Muscle of leg (tissue), 11 donors: ENCODE results near the gene MUSK. TPM values are rescaled to one million over a fixed set of nuclear protein-coding genes. Genes with fewer than 3 reads are reported as not detected.

ENCODE experiments used
- DNase-seq: peaks from one replicate; pipeline ENCODE4 v3.0.0; 2013
- H3K27ac ChIP-seq: one replicate; pipeline ENCODE4 v1.5.1; 2013; ENCODE audit warnings: mild to moderate bottlenecking, low read length, control low read depth
- H3K27me3 ChIP-seq: one replicate; pipeline ENCODE4 v1.6.1; 2013; ENCODE audit warnings: low read length; ENCODE audit not compliant: control insufficient read depth, insufficient read depth
- H3K36me3 ChIP-seq: one replicate; pipeline ENCODE4 v1.6.1; 2013; ENCODE audit warnings: low read length; ENCODE audit not compliant: control insufficient read depth, insufficient read depth
- H3K4me1 ChIP-seq: one replicate; pipeline ENCODE4 v1.6.1; 2013; ENCODE audit warnings: low read length; ENCODE audit not compliant: control insufficient read depth, insufficient read depth
- H3K4me3 ChIP-seq: one replicate; pipeline ENCODE4 v1.5.1; 2013; ENCODE audit warnings: low read length, control low read depth
- H3K9me3 ChIP-seq: replicated peaks from 2 replicates; pipeline ENCODE4 v1.6.1; 2013; ENCODE audit warnings: low read depth, low read length; ENCODE audit not compliant: control insufficient read depth
- WGBS: methylation state at CpG from one replicate; pipeline ENCODE4 v1.1.5; 2013; ENCODE audit warnings: missing lambda C conversion rate; ENCODE audit not compliant: insufficient coverage; 5-methylcytosine and 5-hydroxymethylcytosine counted together
- polyA plus RNA-seq, 8 donors: library from polyadenylated mRNA; unstranded; fragments of 120-200 nt; gene quantifications; one replicate each; pipeline versions ENCODE4 v1.2.1 to v1.2.3, GENCODE V29; 2013; ENCODE audit warnings: inconsistent platforms in 1 of 8, low replicate concordance in 1 of 8; ENCODE audit not compliant: insufficient read length in 8 of 8, insufficient read depth in 1 of 8
- total RNA-seq: library from RNA; stranded (reverse); fragments of 120-200 nt; gene quantifications from one replicate; pipeline ENCODE4 v1.2.4, GENCODE V29; 2013

Gene MUSK
- total and polyA plus RNA-seq, 9 donors, result 9.3 to 16.6 (median 13.0) TPM

DNA sequence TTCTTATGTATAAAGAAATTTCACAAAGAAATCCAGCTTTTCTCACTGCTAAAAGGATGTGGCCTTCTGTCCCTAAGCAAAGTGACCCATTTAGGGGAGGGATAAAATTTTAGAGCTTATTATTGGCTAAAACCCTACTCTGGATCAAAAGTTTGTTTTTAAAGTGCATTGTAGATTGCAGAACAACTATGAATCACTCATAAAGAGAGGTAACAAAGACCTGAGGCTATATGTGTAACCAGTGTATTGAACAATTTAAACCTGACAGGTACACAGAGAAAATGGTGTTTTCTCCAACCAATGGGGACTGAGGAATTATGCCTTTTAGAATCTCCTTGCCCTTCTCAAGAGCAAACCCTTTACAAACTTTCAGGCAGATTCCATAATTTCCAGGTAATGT is 86.6 kb downstream of the MUSK start:
- DNase-seq, result no peak
- Histone ChIP-seq H3K9me3 (no peaks in the 10 kb centered on the region), H3K27ac (no peak overlapping the region), H3K4me3 (no peak overlapping the region), H3K27me3 (no peaks in the 10 kb centered on the region), H3K36me3 (peaks cover 13% of the 10 kb centered on the region), H3K4me1 (peaks cover 2% of the 10 kb centered on the region)

DNA sequence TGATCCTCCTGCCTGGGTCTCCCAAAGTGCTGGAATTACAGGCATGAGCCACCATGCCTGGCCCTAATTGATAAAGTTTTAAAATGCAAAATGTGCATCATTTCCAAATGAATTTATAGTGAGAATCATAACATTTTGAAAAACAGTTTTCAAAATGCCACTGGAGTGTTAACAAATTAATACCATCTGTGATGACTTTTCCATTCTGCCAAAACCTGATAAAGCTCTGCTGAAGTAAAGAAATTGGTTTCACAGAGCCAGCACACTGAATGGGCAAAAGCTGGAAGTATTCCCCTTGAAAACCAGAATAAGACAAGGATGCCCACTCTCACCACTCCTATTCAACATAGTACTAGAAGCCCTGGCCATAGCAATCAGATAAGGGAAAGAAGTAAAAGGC is 89.6 kb downstream of the MUSK start:
- Histone ChIP-seq H3K36me3 (no peaks in the 10 kb centered on the region), H3K27ac (no peak overlapping the region), H3K9me3 (no peaks in the 10 kb centered on the region), H3K4me3 (no peak overlapping the region), H3K27me3 (no peaks in the 10 kb centered on the region), H3K4me1 (no peaks in the 10 kb centered on the region)
- DNase-seq, result no peak

GRCh38 chr9:110762783-110763182 is 94.2 kb downstream of the MUSK start:
- H3K4me1 ChIP-seq, result peaks cover 4% of the 10 kb centered on the region
- no peak overlapping the region for H3K27ac ChIP-seq
- no peaks in the 10 kb centered on the region for H3K9me3 ChIP-seq
- H3K4me3 ChIP-seq, result no peak overlapping the region
- no peaks in the 10 kb centered on the region for H3K27me3 ChIP-seq
- no peaks in the 10 kb centered on the region for H3K36me3 ChIP-seq
- WGBS, result no CpG with 5 or more reads among the region's 2 CpGs
- no peak for DNase-seq

DNA sequence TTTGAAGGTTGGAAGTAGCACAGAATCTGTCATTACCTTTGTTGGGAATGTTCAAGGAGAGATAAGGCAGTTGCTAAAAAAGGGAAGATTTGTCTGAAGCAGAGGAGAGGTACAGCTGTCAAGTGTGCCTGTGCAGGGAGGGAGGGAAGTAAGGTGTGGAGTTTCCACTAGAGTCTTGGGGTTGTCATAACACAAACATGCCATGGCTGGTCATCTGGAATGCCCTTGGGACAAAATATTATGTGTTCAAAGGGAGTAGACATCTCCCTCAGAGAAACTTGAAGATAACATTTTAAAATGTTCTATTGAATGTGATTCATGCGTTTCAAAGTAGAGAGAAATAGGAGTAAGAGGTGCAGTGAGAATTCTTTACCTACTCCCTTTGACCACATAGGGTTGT is 95.0 kb downstream of the MUSK start:
- Histone ChIP-seq H3K4me1 (peaks cover 5% of the 10 kb centered on the region), H3K27me3 (no peaks in the 10 kb centered on the region), H3K4me3 (no peak overlapping the region), H3K36me3 (no peaks in the 10 kb centered on the region), H3K9me3 (no peaks in the 10 kb centered on the region), H3K27ac (no peak overlapping the region)
- DNase-seq, result no peak
- no CpG with 5 or more reads among the region's 1 CpG for WGBS

DNA sequence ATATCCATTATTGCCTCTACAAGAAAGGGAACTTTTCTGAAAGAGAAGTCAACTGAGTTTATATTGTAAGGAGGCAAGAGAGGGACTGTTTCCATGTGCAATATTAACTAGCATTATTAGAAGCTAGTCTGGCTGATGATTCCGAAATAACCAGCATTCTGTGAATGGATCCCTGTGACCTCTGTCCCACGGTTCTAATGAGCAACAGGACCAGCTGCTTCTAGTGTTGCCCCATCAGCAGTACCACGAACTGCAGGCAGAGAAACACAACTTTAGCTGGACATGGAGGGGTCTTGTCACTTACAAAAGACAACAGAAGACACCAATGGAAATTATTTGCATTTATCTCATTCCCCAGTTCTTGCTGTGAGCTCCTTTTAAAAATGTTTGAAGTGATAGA is 95.4 kb downstream of the MUSK start:
- no peak for DNase-seq
- Histone ChIP-seq H3K36me3 (no peaks in the 10 kb centered on the region), H3K27me3 (no peaks in the 10 kb centered on the region), H3K9me3 (no peaks in the 10 kb centered on the region), H3K4me3 (no peak overlapping the region), H3K27ac (no peak overlapping the region), H3K4me1 (peaks cover 5% of the 10 kb centered on the region)
- WGBS, result 64% methylated on average over 2 of the region's 3 CpGs

DNA sequence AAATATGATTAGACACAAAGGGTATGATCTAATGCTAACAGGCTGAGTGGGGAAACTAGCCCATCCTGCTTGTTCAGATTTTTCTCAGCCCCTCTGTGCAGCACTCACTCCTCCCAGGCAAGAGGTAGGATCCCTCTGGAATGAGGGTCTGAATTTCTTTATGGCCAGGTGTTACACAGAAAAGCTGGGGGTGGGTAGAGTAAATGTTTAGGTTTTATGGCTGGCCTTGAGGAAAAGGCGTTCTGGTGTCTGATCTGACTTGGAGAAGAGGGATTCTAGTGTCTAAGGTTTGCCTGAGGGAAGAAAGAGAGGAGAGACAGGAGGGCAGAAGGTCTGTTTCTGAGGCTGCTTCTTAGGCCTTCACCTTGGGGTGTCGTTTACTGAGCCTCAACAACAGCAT is 97.3 kb downstream of the MUSK start:
- no CpG with 5 or more reads among the region's 2 CpGs for WGBS
- H3K4me1 ChIP-seq, result peaks cover 5% of the 10 kb centered on the region
- no peak overlapping the region for H3K4me3 ChIP-seq
- no peaks in the 10 kb centered on the region for H3K36me3 ChIP-seq
- DNase-seq, result no peak
- H3K27ac ChIP-seq, result no peak overlapping the region
- no peaks in the 10 kb centered on the region for H3K27me3 ChIP-seq
- H3K9me3 ChIP-seq, result no peaks in the 10 kb centered on the region

DNA sequence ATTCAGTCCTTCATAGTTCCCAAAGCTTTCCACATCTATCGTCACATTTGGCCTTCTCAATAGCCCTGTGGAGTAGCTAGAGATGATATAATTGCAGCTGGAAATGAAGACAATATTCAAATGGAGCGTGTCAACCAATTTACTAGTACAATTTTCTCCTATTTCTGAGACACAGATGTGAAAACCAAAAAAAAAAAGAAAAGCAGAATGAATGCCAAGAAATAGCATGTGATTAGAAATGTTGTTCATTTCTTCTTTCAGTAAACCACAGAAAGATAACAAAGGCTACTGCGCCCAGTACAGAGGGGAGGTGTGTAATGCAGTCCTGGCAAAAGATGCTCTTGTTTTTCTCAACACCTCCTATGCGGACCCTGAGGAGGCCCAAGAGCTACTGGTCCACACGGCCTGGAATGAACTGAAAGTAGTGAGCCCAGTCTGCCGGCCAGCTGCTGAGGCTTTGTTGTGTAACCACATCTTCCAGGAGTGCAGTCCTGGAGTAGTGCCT is 99.0 kb downstream of the MUSK start:
- no peaks in the 10 kb centered on the region for H3K9me3 ChIP-seq
- H3K27ac ChIP-seq, result peak overlapping the region; percentile 71
- no peaks in the 10 kb centered on the region for H3K27me3 ChIP-seq
- H3K4me3 ChIP-seq, result peak overlapping the region; percentile 7
- no CpG with 5 or more reads among the region's 6 CpGs for WGBS
- peaks cover 5% of the 10 kb centered on the region for H3K4me1 ChIP-seq
- peak; percentile 94 for DNase-seq
- no peaks in the 10 kb centered on the region for H3K36me3 ChIP-seq

- 100% methylated on average over 1 of the region's 2 CpGs for WGBS
- Histone ChIP-seq H3K4me3 (no peak overlapping the region), H3K27me3 (no peaks in the 10 kb centered on the region), H3K4me1 (peaks cover 3% of the 10 kb centered on the region), H3K9me3 (no peaks in the 10 kb centered on the region), H3K36me3 (no peaks in the 10 kb centered on the region), H3K27ac (no peak overlapping the region)
- peak; percentile 67 for DNase-seq
Measured at GRCh38 chr9:110768886-110769285, 100.3 kb downstream of the MUSK start.

DNA sequence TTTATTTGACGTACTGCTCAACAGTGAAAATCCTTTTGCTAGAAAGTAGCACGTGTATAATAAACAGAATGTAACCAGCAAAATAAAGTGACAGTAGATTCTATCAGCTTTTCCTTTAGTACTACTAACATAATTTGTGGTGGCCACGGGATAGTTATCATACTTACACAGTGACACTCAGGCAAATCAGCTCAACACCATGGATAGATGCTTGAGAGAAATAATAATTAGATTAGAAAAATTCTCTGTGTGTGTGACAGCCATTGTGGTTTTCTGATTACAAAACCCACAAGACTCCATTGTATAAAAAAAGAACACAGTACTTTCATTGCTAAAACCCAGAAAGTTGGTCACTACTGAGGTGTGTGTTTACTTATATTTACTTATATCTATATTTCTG is 101.1 kb downstream of the MUSK start:
- no CpG with 5 or more reads among the region's 3 CpGs for WGBS

GRCh38 chr9:110775724-110776123 is 107.1 kb downstream of the MUSK start:
- 50% methylated on average over 2 of the region's 5 CpGs for WGBS
- H3K36me3 ChIP-seq, result no peaks in the 10 kb centered on the region
- peak overlapping the region; percentile 13 for H3K27ac ChIP-seq
- no peak for DNase-seq
- H3K27me3 ChIP-seq, result no peaks in the 10 kb centered on the region
- peaks cover 2% of the 10 kb centered on the region for H3K4me1 ChIP-seq
- H3K4me3 ChIP-seq, result no peak overlapping the region
- H3K9me3 ChIP-seq, result no peaks in the 10 kb centered on the region

More for the DNA sequence above, 101.1 kb downstream of the MUSK start:
- Histone ChIP-seq H3K36me3 (no peaks in the 10 kb centered on the region), H3K27me3 (no peaks in the 10 kb centered on the region), H3K9me3 (no peaks in the 10 kb centered on the region), H3K27ac (no peak overlapping the region), H3K4me3 (no peak overlapping the region), H3K4me1 (peaks cover 3% of the 10 kb centered on the region)
- no peak for DNase-seq

GRCh38 chr9:110776221-110776620 is 107.6 kb downstream of the MUSK start:
- peak overlapping the region; percentile 13 for H3K27ac ChIP-seq
- no CpG with 5 or more reads among the region's 1 CpG for WGBS
- no peaks in the 10 kb centered on the region for H3K9me3 ChIP-seq
- H3K4me1 ChIP-seq, result peaks cover 2% of the 10 kb centered on the region
- H3K36me3 ChIP-seq, result no peaks in the 10 kb centered on the region
- H3K4me3 ChIP-seq, result no peak overlapping the region
- DNase-seq, result peak; percentile 73
- no peaks in the 10 kb centered on the region for H3K27me3 ChIP-seq
